Esophagus squamous epithelium (tissue), 5 donors: ENCODE measurements around the gene PHLDB2. TPM values are rescaled to one million over a fixed set of nuclear protein-coding genes. Genes with fewer than 3 reads are reported as not detected.

Experiments used
- DNase-seq: peaks from one replicate; lab custom pipeline; 2025; lab: John Stamatoyannopoulos, UW
- H3K27ac ChIP-seq, 4 donors: fragments of 200-600 bp; sonication (generic); one replicate each; pipeline ENCODE4 v1.5.1; 2016 to 2019; ENCODE audit warnings: mild to moderate bottlenecking in 1 of 4
- H3K27me3 ChIP-seq, 4 donors: fragments of 200-600 bp; sonication (generic); 1 replicate in 3 of 4; 2 replicates in 1 of 4; pipeline versions ENCODE4 v1.5.1 to v1.6.0; 2017 to 2021; ENCODE audit warnings: antibody characterized with exemption in 1 of 4
- H3K36me3 ChIP-seq, 3 donors: fragments of 200-600 bp; sonication (generic); one replicate each; pipeline ENCODE4 v1.5.1; 2016 to 2019
- H3K4me1 ChIP-seq, 3 donors: fragments of 200-600 bp; sonication (generic); one replicate each; pipeline ENCODE4 v1.5.1; 2017 to 2019
- H3K4me3 ChIP-seq, 4 donors: fragments of 200-600 bp; sonication (generic); 1 replicate in 3 of 4; 2 replicates in 1 of 4; pipeline ENCODE4 v1.5.1; 2016 to 2019; ENCODE audit warnings: mild to moderate bottlenecking in 2 of 4, moderate library complexity in 1 of 4
- H3K9me3 ChIP-seq, 3 donors: fragments of 200-600 bp; sonication (generic); one replicate each; pipeline ENCODE4 v1.5.1; 2016 to 2019
- CTCF ChIP-seq, 6 experiments: fragments of 450-650 bp in 4 of 6; fragments of 200-600 bp in 2 of 6; sonication (generic) in 2 of 6; IDR thresholded peaks; one replicate each; pipeline ENCODE4 v1.5.1; 2016 to 2019; ENCODE audit warnings: antibody characterized with exemption in 6 of 6, mild to moderate bottlenecking in 4 of 6, moderate library complexity in 4 of 6
- POLR2A ChIP-seq, 4 donors: fragments of 450-650 bp; IDR thresholded peaks; one replicate each; pipeline ENCODE4 v1.6.1; 2017; ENCODE audit warnings: antibody characterized with exemption in 4 of 4, mild to moderate bottlenecking in 4 of 4, moderate library complexity in 3 of 4
- WGBS, 2 donors: methylation state at CpG; one replicate each; pipeline ENCODE4 v1.1.5; 2018; 5-methylcytosine and 5-hydroxymethylcytosine counted together
- intact Hi-C: fragments of 100-400 bp; cut with DNase I; formaldehyde crosslinking; loops from one replicate; pipeline ENCODE4 v1.15.0; 2022
- total RNA-seq, 4 donors: library from RNA; depleted of rRNA; stranded (reverse); fragments of >200 nt; gene quantifications; one replicate each; pipeline ENCODE4 v1.1.0, GENCODE V29; 2016
- donor health status: DM: yes; HTN: yes; CAD: no.

PHLDB2 gene
- total RNA-seq, 4 donors from 2014 or later: 5.6 to 37.8 (median 19.2) TPM

GRCh38 chr3:111955876-111956275, 96.8 kb downstream of the PHLDB2 start:
- Histone ChIP-seq H3K27ac (no peak overlapping the region), H3K27me3 (no peaks in the 10 kb centered on the region), H3K36me3 (peaks cover 0 to 19% (median 0%) of the 10 kb centered on the region in 3 donors), H3K9me3 (no peaks in the 10 kb centered on the region), H3K4me3 (no peak overlapping the region), H3K4me1 (peaks cover 0 to 8% (median 0%) of the 10 kb centered on the region in 3 donors)
- no peak for TF ChIP-seq CTCF (IDR thresholded peaks at IDR 0.05)
- no peak for TF ChIP-seq POLR2A (IDR thresholded peaks at IDR 0.05)
- WGBS, 2 donors: 87 to 100% methylated on average over 1 of the region's 1 CpG
- intact Hi-C loops: no loop called here
- DNase-seq: no peak

- WGBS, 2 donors: 78 to 85% methylated on average over 3 of the region's 3 CpGs
- no peak overlapping the region for H3K27ac ChIP-seq
- no peak overlapping the region for H3K4me3 ChIP-seq
- no peaks in the 10 kb centered on the region for H3K27me3 ChIP-seq
- peaks cover 0 to 8% (median 0%) of the 10 kb centered on the region in 3 donors for H3K4me1 ChIP-seq
- TF ChIP-seq POLR2A (IDR thresholded peaks at IDR 0.05) (no peak), CTCF (IDR thresholded peaks at IDR 0.05) (no peak)
- intact Hi-C loops: no loop called here
- DNase-seq: no peak
- peaks cover 0 to 19% (median 0%) of the 10 kb centered on the region in 3 donors for H3K36me3 ChIP-seq
- no peaks in the 10 kb centered on the region for H3K9me3 ChIP-seq
Measured at GRCh38 chr3:111956449-111956848, 97.4 kb downstream of the PHLDB2 start.

- Histone ChIP-seq H3K4me3 (no peak overlapping the region), H3K4me1 (peaks cover 0 to 8% (median 0%) of the 10 kb centered on the region in 3 donors), H3K27ac (no peak overlapping the region), H3K27me3 (no peaks in the 10 kb centered on the region), H3K36me3 (peaks cover 0 to 23% (median 0%) of the 10 kb centered on the region in 3 donors), H3K9me3 (no peaks in the 10 kb centered on the region)
- DNase-seq: no peak
- intact Hi-C loops: no loop called here
- TF ChIP-seq POLR2A (IDR thresholded peaks at IDR 0.05) (no peak), CTCF (IDR thresholded peaks at IDR 0.05) (no peak)
- 66 to 75% methylated on average over 4 of the region's 4 CpGs for WGBS, 2 donors
Measured at GRCh38 chr3:111956995-111957734, 98.1 kb downstream of the PHLDB2 start.

- no peak overlapping the region for H3K4me3 ChIP-seq
- intact Hi-C loops: loop anchor here (10.0 kb wide), 1 partner anchor 97 kb away; no protein-coding TSS in a partner anchor
- WGBS, 2 donors: 72 to 74% methylated on average over 3 of the region's 3 CpGs
- no peaks in the 10 kb centered on the region for H3K9me3 ChIP-seq
- H3K27ac ChIP-seq: no peak overlapping the region
- TF ChIP-seq POLR2A (IDR thresholded peaks at IDR 0.05) (no peak), CTCF (IDR thresholded peaks at IDR 0.05) (no peak)
- H3K36me3 ChIP-seq: peaks cover 0 to 22% (median 0%) of the 10 kb centered on the region in 3 donors
- H3K4me1 ChIP-seq: no peaks in the 10 kb centered on the region
- no peaks in the 10 kb centered on the region for H3K27me3 ChIP-seq
- no peak for DNase-seq
Measured at GRCh38 chr3:111961461-111962164, 102.5 kb downstream of the PHLDB2 start.

- intact Hi-C loops: loop anchor here (10.0 kb wide), 1 partner anchor 99 kb away; no protein-coding TSS in a partner anchor
- Histone ChIP-seq H3K27ac (peak overlapping the region in 1 of 4 donors; percentile 37), H3K27me3 (no peaks in the 10 kb centered on the region), H3K36me3 (peaks cover 0 to 22% (median 0%) of the 10 kb centered on the region in 3 donors), H3K4me1 (peaks cover 0 to 15% (median 0%) of the 10 kb centered on the region in 3 donors), H3K4me3 (no peak overlapping the region), H3K9me3 (no peaks in the 10 kb centered on the region)
- WGBS, 2 donors: 44 to 48% methylated on average over 1 of the region's 1 CpG
- DNase-seq: no peak
- TF ChIP-seq POLR2A (IDR thresholded peaks at IDR 0.05): no peak
- no peak for TF ChIP-seq CTCF (IDR thresholded peaks at IDR 0.05)
Measured at GRCh38 chr3:111963424-111963823, 104.4 kb downstream of the PHLDB2 start.
